Right hindlimb (tissue), 1 donor: ENCODE results near the gene CFAP100.

Experiments
- DNase-seq: peaks from one replicate; pipeline ENCODE4 v3.0.0-alpha.2; 2018

The CFAP100 gene

GRCh38 chr3:126377211-126377610 lies 17.5 kb upstream of the CFAP100 start:
- no peak for DNase-seq

- no peak for DNase-seq
Measured at GRCh38 chr3:126378341-126378751, 16.4 kb upstream of the CFAP100 start.

- no peak for DNase-seq
Measured at GRCh38 chr3:126380011-126380768, 14.5 kb upstream of the CFAP100 start.

GRCh38 chr3:126381966-126382365 lies 12.7 kb upstream of the CFAP100 start:
- DNase-seq, result no peak

GRCh38 chr3:126389112-126389793 lies 5.5 kb upstream of the CFAP100 start:
- DNase-seq, result peak; percentile 84

- no peak for DNase-seq
Measured at GRCh38 chr3:126389794-126390146, 4.9 kb upstream of the CFAP100 start.

GRCh38 chr3:126390201-126390600 lies 4.5 kb upstream of the CFAP100 start:
- DNase-seq, result no peak

GRCh38 chr3:126390751-126391150 lies 4.0 kb upstream of the CFAP100 start:
- DNase-seq, result no peak

GRCh38 chr3:126391631-126392030 lies 3.1 kb upstream of the CFAP100 start:
- no peak for DNase-seq

- DNase-seq, result no peak
Measured at GRCh38 chr3:126392246-126392645, 2.5 kb upstream of the CFAP100 start.

- DNase-seq, result no peak
Measured at GRCh38 chr3:126393563-126393962, 1.1 kb upstream of the CFAP100 start.

GRCh38 chr3:126394977-126395321 lies 240 bp downstream of the CFAP100 start:
- DNase-seq, result no peak

GRCh38 chr3:126395846-126396513 lies 1.3 kb downstream of the CFAP100 start:
- DNase-seq, result no peak

GRCh38 chr3:126396536-126396935 lies 1.8 kb downstream of the CFAP100 start:
- no peak for DNase-seq

GRCh38 chr3:126397610-126398422 lies 3.1 kb downstream of the CFAP100 start:
- no peak for DNase-seq

GRCh38 chr3:126398423-126399350 lies 4.0 kb downstream of the CFAP100 start:
- DNase-seq, result no peak

- no peak for DNase-seq
Measured at GRCh38 chr3:126399351-126399735, 4.6 kb downstream of the CFAP100 start.

- DNase-seq, result no peak
Measured at GRCh38 chr3:126399756-126400155, 5.0 kb downstream of the CFAP100 start.

- no peak for DNase-seq
Measured at GRCh38 chr3:126401611-126402160, 7.0 kb downstream of the CFAP100 start.

GRCh38 chr3:126402178-126402577 lies 7.5 kb downstream of the CFAP100 start:
- DNase-seq, result no peak

- DNase-seq, result no peak
Measured at GRCh38 chr3:126402666-126403302, 8.1 kb downstream of the CFAP100 start.
